Stimulated activated CD4-positive, alpha-beta T cell treated with anti-CD3 and anti-CD28 coated beads, TNF-alpha, amount 100 ng/mL, for 1 hour (primary cell): ENCODE data around the gene SHROOM4.

Source experiments
- DNase-seq, 3 donors: peaks; one replicate each; pipeline ENCODE4 v3.0.0-alpha.2; 2020; ENCODE audit warnings: low read depth in 3 of 3, low spot score in 1 of 3

Gene SHROOM4

DNA sequence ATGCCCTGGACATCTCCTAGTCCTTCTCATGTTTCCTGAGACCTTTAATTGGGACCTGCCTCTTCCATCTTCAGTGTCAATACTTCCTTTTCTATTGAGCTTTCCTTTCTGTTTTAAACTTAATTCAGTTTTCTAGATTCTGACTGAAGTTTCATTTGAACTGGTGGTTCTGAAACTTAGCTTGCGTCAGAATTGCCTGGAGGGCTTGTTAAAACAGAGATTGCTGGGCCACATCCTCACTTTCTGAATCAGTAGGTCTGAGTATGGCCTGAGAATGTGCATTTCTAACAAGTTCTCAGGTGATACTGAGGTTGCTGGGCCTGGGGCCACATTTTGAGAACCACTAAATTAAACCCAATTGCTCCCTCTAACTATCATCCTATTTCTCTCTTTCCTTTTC lies 191.2 kb downstream of the SHROOM4 start:
- DNase-seq: no peak

DNA sequence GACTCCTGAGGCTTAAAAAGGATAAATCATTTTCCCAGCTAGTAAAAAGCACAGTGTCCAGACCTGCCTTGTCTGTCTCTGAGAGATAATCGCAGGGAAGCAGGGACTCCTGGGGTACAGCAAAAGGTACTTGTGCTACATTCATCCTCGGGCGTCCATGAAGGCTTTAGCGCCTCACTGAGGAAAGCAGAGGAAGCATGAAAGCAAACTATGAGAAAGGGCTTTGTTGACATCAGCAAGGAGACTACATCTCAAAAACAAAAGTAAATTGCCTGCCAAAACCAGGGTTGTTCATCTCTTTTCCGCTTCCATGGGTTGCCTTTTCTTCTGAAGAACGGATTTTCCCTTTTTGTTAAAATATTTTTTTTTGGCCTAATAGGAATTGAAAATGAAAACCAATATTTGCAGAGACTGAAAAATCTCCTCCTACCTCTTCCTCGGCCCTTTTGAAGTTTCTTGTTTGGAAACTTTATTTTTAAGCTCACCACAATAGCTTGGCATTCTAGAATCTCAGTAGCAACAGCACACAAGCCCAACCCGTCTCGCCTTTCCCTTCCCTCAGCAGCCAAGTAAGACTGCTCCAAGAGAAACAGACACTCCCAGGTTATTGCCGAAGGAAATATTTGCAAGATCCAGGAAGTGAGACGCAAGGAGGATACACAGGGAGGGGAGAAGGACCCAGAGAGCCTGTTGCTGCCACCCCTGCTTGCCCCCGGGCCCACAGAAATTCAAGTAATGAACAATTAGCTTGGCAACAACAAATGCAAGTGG lies 195.0 kb downstream of the SHROOM4 start:
- no peak for DNase-seq

DNA sequence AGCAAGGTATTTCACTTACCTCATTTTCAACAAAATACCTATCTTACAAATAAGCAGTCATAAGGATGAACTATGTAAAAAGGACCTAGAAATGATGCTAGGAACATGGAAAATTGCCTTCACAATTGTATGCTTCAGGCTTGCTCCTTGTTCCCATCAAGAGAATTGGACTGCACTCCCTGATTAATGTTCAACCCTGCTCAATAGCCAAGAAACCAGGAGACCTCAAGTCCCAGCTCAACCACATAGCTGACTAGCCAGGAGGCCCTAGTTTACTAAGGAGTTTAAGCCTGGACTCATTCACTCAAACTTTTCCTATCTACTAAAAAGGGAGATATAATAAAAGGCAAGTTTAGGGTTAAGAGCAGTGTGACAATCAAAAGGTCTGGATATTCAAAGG lies 196.8 kb downstream of the SHROOM4 start:
- no peak for DNase-seq

DNA sequence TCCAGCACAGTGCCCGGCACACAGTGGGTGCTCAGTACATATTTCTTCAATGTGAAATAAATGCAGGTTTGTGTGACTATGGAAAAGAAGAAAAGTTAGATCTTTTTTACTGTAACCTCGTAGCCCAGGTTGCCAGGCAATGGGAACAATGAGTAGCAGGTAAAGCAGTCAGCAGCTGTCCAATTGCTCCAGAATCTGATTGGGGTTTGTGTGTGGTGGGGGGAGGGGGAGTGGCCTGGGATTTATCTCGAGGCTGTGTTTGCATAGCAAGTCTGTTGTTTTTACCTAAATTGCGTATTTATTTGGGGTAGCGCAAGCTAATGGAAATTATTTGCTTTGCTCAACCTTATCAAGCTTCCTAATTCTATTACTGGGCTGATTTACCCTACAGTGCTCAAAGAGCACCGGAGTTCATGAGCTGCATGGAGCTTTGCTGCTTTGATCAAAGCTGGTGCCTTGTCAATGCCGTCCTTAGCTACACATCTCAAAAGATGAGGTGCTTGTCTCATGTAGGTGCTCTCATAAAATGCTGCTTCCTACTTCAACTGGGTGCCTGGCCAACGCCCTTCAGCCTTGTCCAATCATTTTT lies 198.3 kb downstream of the SHROOM4 start:
- DNase-seq: no peak

DNA sequence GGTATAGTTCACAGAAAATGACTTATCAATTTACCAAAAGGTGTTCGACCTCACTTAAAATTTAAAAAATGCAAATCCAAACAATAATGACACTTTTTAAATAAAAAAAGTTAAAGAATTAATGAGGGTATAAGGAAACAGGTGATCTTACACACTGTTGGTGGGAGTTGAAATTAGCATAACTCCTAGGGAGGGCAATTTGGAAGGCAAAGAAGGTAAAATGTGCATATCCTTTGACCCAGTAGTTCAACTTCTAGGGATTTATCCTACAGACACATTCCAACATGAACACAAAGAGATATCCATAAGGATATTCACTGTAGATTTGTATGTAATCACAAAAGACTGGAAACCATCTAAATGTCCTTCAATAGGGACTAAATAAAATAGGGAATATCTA lies 199.5 kb downstream of the SHROOM4 start:
- no peak for DNase-seq

DNA sequence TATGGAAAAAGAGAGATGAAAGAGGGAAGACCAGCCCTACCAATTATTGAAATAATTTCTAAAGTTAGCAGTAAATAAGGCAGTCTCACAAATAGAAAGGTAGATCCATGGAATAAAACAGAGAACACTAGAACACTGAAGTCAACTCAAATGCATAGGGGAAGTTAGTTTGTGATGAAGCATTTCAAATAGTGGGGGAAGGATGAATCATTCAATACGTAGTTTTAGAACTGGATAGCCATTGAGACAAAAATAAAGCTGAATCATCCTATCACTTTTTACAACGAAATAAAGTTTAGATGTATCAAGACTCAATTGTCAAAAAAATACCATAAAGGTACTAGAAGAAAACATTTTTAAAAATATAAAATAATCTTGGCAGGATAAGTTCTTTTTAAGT lies 200.1 kb downstream of the SHROOM4 start:
- DNase-seq: no peak

DNA sequence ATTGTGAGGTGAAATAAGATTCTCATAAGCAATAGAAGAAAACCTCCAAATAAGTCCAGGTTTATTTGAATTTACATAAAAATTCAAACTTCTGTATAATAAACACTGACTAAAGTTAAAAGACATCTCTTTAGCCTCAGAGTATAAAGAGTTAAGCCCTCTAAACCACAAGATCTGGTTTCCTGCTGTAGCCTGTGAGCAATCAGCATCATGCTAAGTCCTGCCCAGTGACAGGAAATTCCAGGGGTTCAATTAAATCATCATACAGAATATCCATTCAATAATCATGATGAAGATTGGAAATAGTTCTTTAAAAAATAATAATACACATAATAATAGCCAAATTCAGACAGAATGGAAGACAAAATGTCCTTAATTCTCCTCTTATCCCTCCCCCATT lies 204.2 kb downstream of the SHROOM4 start:
- no peak for DNase-seq

DNA sequence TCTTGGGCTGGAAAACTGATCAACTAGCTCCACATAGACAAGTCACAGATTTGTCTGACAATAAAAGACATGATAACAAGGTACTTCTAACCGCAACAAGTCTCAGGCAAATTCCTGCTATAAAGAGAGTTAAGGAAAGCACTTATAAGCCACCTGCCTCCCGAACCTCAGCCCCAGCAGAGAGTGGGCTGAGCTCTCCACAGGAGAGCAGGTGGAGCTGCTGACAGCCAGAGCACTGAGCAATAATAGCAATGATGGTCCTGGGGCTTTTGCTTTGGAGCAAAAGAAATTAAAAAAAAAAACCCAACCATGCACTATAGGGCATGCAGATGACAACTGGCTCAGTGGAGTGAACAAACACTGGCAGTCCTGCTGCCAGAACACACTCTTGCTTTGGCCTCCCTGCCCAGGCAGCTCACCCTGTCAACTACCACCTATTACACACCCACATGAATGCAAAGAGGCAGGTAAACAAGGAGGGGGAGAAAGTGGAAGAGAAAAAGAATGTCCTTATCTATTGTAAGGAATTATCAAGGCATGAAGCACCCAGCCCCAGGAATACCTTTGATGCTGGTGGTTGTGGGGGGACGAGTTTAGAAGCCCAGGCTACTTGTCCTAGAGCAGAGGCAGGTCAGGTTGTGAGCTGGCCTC lies 207.6 kb downstream of the SHROOM4 start:
- DNase-seq: no peak

DNA sequence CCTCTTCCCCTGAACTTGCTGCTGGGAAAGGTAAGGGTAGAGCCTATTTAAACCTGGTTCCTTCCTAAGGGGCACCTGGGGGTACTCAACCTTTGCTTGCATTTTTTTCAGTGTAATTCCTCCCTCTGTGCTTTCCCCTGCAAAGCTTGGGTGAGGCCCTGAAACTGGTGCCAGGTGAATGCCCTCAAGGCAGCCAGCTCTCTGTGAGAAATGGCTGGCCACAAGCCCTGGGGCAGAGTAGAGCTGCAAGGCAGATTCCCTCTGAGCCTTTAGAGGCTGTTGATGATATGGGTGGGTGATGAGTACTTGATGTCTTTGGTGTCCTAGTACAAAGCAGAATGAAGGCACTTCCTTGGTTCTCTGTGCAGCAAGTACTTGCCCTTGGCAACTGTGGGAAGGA lies 217.9 kb downstream of the SHROOM4 start:
- no peak for DNase-seq

DNA sequence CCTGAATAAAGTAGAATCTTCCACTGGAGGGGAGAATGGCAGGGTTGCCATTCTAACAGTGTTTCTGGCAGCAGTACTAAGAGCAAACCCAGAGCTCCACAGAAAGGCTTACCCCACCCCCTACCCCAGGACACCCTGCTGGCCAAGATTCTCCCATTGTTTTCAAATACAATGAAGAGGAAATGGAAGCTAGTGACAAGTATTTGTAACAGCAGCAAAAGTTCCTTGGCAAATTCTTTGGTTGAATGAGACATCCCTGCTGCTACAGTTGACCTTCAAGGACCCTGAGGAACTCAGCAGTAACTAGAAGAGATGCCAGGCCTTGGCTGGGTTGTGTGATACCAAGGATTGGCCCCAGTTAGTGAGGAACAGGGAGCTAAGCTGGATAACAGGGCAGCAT lies 219.2 kb downstream of the SHROOM4 start:
- no peak for DNase-seq

DNA sequence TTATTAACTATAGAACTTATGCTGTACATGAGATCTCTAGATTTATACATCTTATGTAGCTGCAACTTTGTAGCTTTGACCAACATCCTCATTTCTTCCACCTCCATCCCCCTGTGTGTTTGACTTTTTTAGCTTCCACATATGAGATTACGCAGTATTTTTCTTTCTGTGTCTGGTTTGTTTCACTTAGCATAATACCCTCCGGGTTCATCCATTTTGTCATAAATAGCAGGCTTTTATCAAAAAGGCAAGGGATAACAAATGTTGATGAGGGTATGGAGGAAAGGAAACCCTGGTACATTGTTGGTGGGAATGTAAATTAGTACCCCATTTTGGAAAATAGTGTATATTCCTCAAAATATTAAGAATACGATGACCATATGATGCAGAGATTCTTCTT lies 227.0 kb downstream of the SHROOM4 start:
- no peak for DNase-seq

DNA sequence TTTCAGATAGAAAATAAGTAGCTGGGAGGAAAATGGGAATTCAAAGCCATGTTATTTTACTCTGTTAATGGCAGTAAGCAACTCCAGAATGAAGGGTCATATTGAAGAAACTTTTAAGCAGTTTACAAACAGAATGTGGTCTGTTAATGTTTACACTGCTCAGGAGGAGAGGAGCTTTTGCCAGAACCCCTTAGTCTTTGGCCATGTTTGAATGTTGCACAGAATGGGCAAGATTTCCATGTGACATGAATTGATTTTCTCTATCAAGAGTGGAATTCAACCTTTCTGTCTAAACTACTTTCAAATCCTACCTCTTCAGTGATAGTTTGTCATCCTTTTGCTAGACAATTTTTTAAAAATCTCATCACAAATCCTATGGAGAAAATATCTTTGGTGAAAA lies 227.6 kb downstream of the SHROOM4 start:
- DNase-seq: no peak

DNA sequence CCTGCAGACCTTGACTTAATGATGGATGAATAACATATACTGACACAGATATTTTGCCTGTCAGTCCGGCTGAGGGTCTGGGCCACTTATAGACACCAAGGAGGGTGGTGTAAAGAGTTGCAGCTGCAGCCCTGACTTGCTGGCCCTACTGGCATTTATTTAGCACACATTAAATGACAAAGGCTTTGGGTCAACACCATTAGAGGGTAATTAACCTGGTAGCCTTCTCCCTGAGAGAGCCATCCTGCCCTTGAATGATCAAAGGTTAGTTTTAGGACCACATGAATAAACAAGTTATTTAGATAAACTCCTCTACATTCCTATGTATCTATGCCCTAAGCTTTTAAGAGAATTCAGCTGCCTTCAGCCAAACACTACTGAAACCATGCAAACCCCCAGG lies 232.6 kb downstream of the SHROOM4 start:
- no peak for DNase-seq

DNA sequence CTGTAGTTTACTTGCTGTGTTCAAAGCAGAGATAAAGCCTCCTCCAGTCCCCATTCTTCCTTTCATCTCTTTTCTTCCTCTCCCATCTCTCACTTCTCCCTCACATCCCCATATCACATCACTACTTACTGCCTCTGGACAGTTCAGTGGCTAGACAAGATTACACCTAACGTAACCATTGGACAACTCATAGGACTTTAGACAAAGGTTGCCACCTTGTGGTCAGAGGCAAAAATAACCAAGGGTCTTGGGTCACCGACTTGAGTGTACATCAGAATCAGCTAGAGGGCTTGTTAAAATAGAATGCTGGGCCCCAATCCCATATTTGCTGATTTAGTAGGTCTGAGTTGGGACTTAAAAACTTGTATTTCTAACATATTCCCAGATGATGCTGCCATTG lies 234.0 kb downstream of the SHROOM4 start:
- DNase-seq: no peak

DNA sequence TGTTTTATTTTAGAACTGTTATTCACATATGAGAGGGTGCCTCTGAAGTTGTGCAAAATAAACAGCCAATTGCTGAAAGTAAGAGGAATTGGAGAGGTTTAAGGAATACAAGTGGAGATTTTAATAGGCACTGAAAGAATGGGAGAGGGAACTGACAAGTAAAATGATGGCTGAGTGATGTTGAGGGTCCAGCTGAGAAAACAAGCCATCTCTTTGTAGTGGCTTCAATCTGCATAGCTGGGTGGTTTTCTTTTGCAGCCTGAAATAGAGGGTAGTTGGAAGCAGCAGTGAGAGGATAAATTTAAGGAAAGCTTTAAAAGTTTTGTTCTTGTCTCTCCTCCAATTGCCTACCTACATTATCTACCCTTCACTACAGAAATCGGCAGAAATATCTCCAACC lies 236.7 kb downstream of the SHROOM4 start:
- no peak for DNase-seq

DNA sequence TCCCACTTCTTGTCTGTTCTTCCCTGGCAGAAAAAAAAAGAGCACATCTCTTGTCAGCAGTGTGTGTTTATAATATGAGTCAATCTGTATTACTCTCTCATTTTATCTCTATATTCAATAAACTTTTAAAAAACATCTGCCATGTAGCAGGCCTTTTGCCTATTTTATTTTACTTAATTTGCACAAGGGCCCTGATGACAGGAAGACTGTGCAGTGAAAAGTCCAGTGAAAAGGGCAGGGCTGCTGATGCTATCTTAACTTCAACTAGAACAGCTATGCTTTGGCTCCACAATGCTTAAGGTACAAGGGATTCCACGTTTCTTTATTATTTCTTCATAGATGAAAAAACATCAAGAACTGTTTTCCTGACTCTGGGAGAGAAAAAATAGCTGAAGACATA lies 246.4 kb downstream of the SHROOM4 start:
- DNase-seq: no peak

DNA sequence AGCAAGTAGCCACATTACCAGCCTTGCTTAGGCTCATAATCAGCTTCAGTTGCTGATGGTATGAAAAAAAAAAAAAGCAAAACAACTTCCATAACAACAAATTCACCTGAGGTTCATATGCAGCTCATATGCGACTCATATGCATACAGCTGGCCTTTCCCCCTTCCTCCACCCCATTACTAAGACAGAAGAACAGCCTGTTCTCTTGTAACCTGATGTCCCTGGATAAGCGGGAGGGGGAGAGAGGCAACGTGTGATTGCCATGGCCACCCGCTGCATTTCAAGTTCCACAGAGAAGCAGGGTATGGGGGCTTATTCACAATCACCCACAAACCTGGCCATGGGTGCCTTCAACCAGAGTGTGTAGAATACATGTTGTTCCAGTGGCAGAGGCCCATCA lies 248.3 kb downstream of the SHROOM4 start:
- no peak for DNase-seq
